Thoracic aorta (tissue), 2 donors: Measurements from ENCODE around the gene PPP1R7. TPM values are rescaled to one million over a fixed set of nuclear protein-coding genes. Genes with fewer than 3 reads are reported as not detected.

Experiments used
- ATAC-seq: fragments of 150-250 bp; one replicate; pipeline ENCODE4 v1.8.0; 2017; ENCODE audit warnings: low read depth; ENCODE audit not compliant: insufficient number of reproducible peaks, low FRiP score
- DNase-seq: peaks from one replicate; pipeline ENCODE4 v3.0.0-alpha.2; 2020; ENCODE audit warnings: low spot score
- H3K27ac ChIP-seq, 2 donors: fragments of 200-600 bp; sonication (generic); 1 replicate in 1 of 2; 2 replicates in 1 of 2; pipeline ENCODE4 v1.5.1; 2016; ENCODE audit warnings: mild to moderate bottlenecking in 2 of 2, moderate library complexity in 2 of 2
- H3K27me3 ChIP-seq: fragments of 200-600 bp; sonication (generic); replicated peaks from 2 replicates; pipeline ENCODE4 v1.6.0; 2016; ENCODE audit warnings: mild to moderate bottlenecking; ENCODE audit not compliant: insufficient read depth
- H3K36me3 ChIP-seq: fragments of 200-600 bp; sonication (generic); one replicate; pipeline ENCODE4 v1.5.1; 2016
- H3K4me1 ChIP-seq, 2 donors: fragments of 200-600 bp; sonication (generic); 1 replicate in 1 of 2; 2 replicates in 1 of 2; pipeline versions ENCODE4 v1.5.1 to v1.6.0; 2016; ENCODE audit warnings: low read depth in 2 of 2, mild to moderate bottlenecking in 1 of 2; ENCODE audit not compliant: control insufficient read depth in 1 of 2
- H3K4me3 ChIP-seq: fragments of 200-600 bp; sonication (generic); 2 replicates; pipeline ENCODE4 v1.5.1; 2016; ENCODE audit warnings: mild to moderate bottlenecking
- H3K9me3 ChIP-seq: fragments of 200-600 bp; sonication (generic); 2 replicates; pipeline ENCODE4 v1.5.1; 2016
- total RNA-seq, 2 donors: library from RNA; depleted of rRNA; stranded (reverse); fragments of >200 nt; gene quantifications; one replicate each; pipeline versions ENCODE4 v1.1.0 to v1.2.3, GENCODE V29; 2016
- TF ChIP-seq, protein P1 (sequence below): fragments of 200-600 bp; sonication (generic); IDR thresholded peaks from one replicate; pipeline ENCODE4 v1.5.1; 2019; ENCODE audit warnings: antibody characterized with exemption

The PPP1R7 gene
- total RNA-seq, 2 donors from 2014 or later, result 28.9 to 40.3 TPM

DNA sequence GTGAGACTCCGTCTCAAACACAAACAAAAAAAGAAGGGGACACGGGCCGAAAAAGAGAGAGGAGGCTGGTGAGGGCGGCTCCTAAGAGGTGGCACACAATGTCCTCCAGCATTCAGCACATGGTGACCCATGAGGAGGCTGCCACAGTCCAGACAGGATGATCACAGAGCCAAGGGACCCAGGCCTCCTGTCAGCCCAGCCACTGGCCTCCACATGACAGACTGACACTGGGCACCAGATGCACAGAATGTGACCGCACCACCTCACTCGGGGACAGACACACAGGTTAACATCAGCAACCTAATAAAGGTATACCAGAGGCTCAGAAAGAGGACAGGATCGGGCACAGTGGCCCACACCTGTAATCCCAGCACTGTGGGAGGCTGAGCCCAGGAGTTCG, 22.0 kb upstream of the PPP1R7 start:
- no peak overlapping the region for H3K4me3 ChIP-seq
- no peaks in the 10 kb centered on the region for H3K4me1 ChIP-seq
- ATAC-seq (no peak), DNase-seq (no peak)
- H3K27me3 ChIP-seq, result no peaks in the 10 kb centered on the region
- H3K36me3 ChIP-seq, result no peaks in the 10 kb centered on the region
- H3K9me3 ChIP-seq, result no peaks in the 10 kb centered on the region
- no peak overlapping the region for H3K27ac ChIP-seq
- TF ChIP-seq, protein P1, sequence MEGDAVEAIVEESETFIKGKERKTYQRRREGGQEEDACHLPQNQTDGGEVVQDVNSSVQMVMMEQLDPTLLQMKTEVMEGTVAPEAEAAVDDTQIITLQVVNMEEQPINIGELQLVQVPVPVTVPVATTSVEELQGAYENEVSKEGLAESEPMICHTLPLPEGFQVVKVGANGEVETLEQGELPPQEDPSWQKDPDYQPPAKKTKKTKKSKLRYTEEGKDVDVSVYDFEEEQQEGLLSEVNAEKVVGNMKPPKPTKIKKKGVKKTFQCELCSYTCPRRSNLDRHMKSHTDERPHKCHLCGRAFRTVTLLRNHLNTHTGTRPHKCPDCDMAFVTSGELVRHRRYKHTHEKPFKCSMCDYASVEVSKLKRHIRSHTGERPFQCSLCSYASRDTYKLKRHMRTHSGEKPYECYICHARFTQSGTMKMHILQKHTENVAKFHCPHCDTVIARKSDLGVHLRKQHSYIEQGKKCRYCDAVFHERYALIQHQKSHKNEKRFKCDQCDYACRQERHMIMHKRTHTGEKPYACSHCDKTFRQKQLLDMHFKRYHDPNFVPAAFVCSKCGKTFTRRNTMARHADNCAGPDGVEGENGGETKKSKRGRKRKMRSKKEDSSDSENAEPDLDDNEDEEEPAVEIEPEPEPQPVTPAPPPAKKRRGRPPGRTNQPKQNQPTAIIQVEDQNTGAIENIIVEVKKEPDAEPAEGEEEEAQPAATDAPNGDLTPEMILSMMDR, result no peak

DNA sequence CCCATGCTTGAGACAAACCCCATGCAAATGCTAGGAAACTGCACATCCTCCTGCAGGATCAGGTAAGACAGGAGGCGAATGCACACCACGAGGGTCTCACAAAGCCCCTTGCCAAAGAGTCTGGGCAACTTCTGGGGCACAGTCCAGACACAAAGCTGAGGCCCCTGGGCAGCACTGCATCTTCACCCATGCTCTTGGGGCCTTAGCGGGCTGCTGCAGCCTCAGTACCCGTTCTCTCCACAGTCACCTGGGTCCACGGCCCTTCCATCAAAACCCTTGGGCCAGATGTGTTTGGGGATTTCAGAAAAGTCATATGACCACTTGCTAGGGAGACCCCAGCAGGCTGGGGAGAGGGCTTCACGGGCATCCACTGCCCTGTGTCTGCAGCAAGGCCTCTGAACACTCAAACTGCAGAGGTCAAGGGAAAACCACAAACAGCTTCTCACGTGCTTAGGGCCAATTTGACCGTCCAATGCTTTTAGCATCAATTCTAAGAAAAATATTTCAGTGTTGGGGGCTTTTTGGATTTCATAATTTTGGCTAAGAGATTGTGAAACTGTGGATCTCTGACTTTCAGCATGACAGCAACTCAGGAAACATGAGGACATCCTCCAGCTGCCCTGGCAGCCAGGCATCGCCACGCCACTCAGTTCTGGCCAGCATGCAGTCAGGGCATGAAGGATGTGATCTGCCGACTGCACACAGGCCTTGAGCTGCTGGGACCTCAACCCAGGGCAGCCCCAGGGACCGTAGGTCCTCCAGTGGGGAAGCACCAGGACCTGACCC, 21.0 kb upstream of the PPP1R7 start:
- TF ChIP-seq, protein P1, result no peak

DNA sequence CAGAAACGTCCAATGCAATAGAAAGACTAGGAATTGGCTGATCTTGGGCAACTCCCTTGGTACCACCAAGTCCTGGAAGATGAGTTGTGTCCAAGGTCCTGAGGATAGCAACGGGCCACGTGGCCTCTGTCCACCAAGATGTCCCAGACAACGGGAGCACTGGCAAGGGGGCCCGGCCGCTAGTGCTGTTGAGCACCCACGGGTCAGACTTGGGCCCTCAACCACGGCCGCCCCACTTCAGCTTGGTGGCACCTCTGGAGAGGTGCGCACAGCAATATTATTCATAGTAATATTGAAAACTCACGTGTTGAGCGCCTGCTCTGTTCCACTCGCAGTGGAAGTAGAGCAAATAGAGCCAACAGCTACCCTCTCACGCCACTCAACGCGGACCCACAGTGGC, 20.0 kb upstream of the PPP1R7 start:
- TF ChIP-seq, protein P1, result no peak
- Histone ChIP-seq H3K27ac (no peak overlapping the region), H3K36me3 (no peaks in the 10 kb centered on the region), H3K9me3 (no peaks in the 10 kb centered on the region), H3K4me1 (no peaks in the 10 kb centered on the region), H3K4me3 (no peak overlapping the region), H3K27me3 (no peaks in the 10 kb centered on the region)
- no peak for ATAC-seq
- no peak for DNase-seq

More for the DNA sequence above, 21.0 kb upstream of the PPP1R7 start:
- Histone ChIP-seq H3K9me3 (no peaks in the 10 kb centered on the region), H3K36me3 (no peaks in the 10 kb centered on the region), H3K4me1 (no peaks in the 10 kb centered on the region), H3K27ac (no peak overlapping the region), H3K27me3 (no peaks in the 10 kb centered on the region), H3K4me3 (no peak overlapping the region)
- DNase-seq (no peak), ATAC-seq (no peak)

DNA sequence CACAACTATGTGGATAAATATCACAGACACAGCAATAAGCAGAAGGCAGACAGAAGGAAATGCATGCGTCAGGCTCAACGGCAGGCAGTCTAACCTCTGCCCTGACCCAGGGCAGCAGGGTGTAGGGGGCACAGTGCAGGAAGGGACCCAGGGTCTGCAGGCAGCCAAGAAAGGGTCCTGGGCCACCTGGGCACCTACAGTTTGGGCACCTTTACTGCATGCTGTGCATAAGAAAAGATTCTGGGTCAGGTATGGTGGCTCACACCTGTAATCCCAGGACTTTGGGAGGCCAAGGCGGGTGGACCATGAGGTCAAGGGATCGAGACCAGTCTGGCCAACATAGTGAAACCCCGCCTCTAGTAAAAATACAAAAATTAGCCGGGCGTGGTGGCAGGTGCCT, 18.7 kb upstream of the PPP1R7 start:
- Histone ChIP-seq H3K4me1 (no peaks in the 10 kb centered on the region), H3K27ac (no peak overlapping the region), H3K27me3 (no peaks in the 10 kb centered on the region), H3K36me3 (no peaks in the 10 kb centered on the region), H3K9me3 (no peaks in the 10 kb centered on the region), H3K4me3 (no peak overlapping the region)
- ATAC-seq (no peak), DNase-seq (no peak)
- TF ChIP-seq, protein P1, result no peak

DNA sequence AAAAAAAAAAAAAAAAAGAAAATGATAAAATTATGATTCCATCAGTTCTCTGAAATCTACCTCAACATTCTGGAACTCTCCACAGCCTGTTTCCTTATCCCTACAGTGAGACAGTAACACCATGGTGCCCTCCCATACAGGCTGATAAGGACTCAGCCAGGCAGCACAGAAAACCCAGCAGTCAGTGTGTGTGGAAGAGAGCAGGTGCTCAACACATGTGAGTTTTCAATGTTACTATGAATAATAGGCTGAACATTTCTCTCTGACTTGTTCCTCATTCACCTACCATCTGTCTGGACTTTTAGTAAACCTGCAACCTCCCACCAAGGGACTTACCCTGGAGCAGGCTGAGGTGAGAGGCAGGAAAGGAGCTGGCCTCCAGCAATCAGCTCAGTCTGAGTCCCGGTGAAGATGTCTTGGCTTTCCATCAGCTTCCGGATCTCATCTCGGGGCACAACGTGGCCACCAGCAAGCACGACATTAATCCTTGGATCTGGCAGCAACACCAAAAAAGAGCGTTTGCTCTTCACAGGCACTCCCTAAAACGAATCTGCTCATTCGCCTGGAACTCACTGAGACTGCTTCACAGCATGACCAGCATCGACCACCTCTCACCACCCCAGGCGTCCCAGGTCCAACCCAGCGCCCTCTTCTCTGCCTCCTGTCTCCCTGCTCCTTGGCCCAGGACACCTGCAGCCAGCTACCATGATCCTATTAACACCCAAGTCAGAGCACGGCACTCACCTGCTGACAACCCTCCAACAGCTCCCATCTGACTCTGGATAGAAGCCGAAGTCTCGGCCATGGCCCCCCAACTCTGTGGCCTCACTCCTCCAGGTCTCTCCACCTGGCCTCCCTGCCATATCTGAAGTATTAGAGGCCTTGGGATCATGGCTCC, 17.5 kb upstream of the PPP1R7 start:
- H3K4me3 ChIP-seq, result no peak overlapping the region
- ATAC-seq (no peak), DNase-seq (no peak)
- TF ChIP-seq, protein P1, result no peak
- no peaks in the 10 kb centered on the region for H3K4me1 ChIP-seq
- H3K9me3 ChIP-seq, result no peaks in the 10 kb centered on the region
- H3K27ac ChIP-seq, result no peak overlapping the region
- H3K27me3 ChIP-seq, result no peaks in the 10 kb centered on the region
- no peaks in the 10 kb centered on the region for H3K36me3 ChIP-seq
